T47D (cell line): ENCODE measurements around the gene PRKN.

Experiments used
- DNase-seq, 2 experiments: peaks; one replicate each; pipeline versions ENCODE4 v3.0.0 to v3.0.0-alpha.2; 2011 to 2012; ENCODE audit warnings: low read depth in 1 of 2, low spot score in 1 of 2
- JUND ChIP-seq: IDR thresholded peaks from 2 replicates; pipeline ENCODE4 v1.6.1; 2012; ENCODE audit warnings: low read depth
- in situ Hi-C: cut with HindIII; loops from 2 replicates; pipeline ENCODE4 v1.10.0; 2016; ENCODE audit warnings: low sequenced_read_pairs, low pct_unique_long_range_greater_than_20kb

Gene PRKN

GRCh38 chr6:162258647-162259046, 468.9 kb downstream of the PRKN start:
- no peak for TF ChIP-seq JUND
- in situ Hi-C loops: no loop called here

GRCh38 chr6:162256361-162256760, 471.2 kb downstream of the PRKN start:
- no peak for DNase-seq
- in situ Hi-C loops: no loop called here
- TF ChIP-seq JUND: no peak

More at GRCh38 chr6:162258647-162259046, 468.9 kb downstream of the PRKN start:
- no peak for DNase-seq

GRCh38 chr6:162251257-162251656, 476.3 kb downstream of the PRKN start:
- in situ Hi-C loops: no loop called here
- DNase-seq: peak in 1 of 2 experiments; percentile 10
- no peak for TF ChIP-seq JUND

- no peak for TF ChIP-seq JUND
- no peak for DNase-seq
- in situ Hi-C loops: no loop called here
These were observed 477.5 kb downstream of the PRKN start for GRCh38 chr6:162249907-162250642.

GRCh38 chr6:162245830-162246420, 481.6 kb downstream of the PRKN start:
- in situ Hi-C loops: no loop called here
- no peak for DNase-seq
- no peak for TF ChIP-seq JUND

- DNase-seq: no peak
- no peak for TF ChIP-seq JUND
- in situ Hi-C loops: no loop called here
These were observed 483.5 kb downstream of the PRKN start for GRCh38 chr6:162244031-162244430.

- DNase-seq: no peak
- TF ChIP-seq JUND: no peak
- in situ Hi-C loops: no loop called here
These were observed 484.7 kb downstream of the PRKN start for GRCh38 chr6:162242915-162243314.

- in situ Hi-C loops: no loop called here
- no peak for DNase-seq
- no peak for TF ChIP-seq JUND
These were observed 488.2 kb downstream of the PRKN start for GRCh38 chr6:162239330-162239729.

GRCh38 chr6:162238675-162239074, 488.9 kb downstream of the PRKN start:
- no peak for DNase-seq
- no peak for TF ChIP-seq JUND
- in situ Hi-C loops: no loop called here

- no peak for TF ChIP-seq JUND
- in situ Hi-C loops: no loop called here
- no peak for DNase-seq
These were observed 490.2 kb downstream of the PRKN start for GRCh38 chr6:162237331-162237730.

- DNase-seq: no peak
- no peak for TF ChIP-seq JUND
- in situ Hi-C loops: no loop called here
These were observed 492.9 kb downstream of the PRKN start for GRCh38 chr6:162234631-162235030.

- DNase-seq: no peak
- no peak for TF ChIP-seq JUND
- in situ Hi-C loops: no loop called here
These were observed 497.3 kb downstream of the PRKN start for GRCh38 chr6:162230147-162230752.

- in situ Hi-C loops: no loop called here
These were observed 498.5 kb downstream of the PRKN start for GRCh38 chr6:162229093-162229492.

More at GRCh38 chr6:162229093-162229492, 498.5 kb downstream of the PRKN start:
- DNase-seq: no peak
- TF ChIP-seq JUND: no peak
